ENCODE measurements around the gene ZNF438. TPM values are rescaled to one million over a fixed set of nuclear protein-coding genes. Genes with fewer than 3 reads are reported as not detected.
A peak's percentile ranks its signal among the peaks of the same experiment; 100 is the strongest.

The ZNF438 gene
- total and polyA plus RNA-seq, 9 donors = 10.5 to 14.5 (median 12.7) TPM

- no CpG with 5 or more reads among the region's 5 CpGs for WGBS (ENCODE audit: insufficient coverage)
- Histone ChIP-seq H3K4me3 (ENCODE audit: low read length) (no peak overlapping the region), H3K9me3 (replicated peaks; ENCODE audit: control insufficient read depth, low read depth, low read length) (peaks cover under 1% of the 10 kb centered on the region), H3K4me1 (ENCODE audit: control insufficient read depth, insufficient read depth, low read length) (peaks cover 39% of the 10 kb centered on the region), H3K36me3 (ENCODE audit: control insufficient read depth, insufficient read depth, low read length) (peaks cover 15% of the 10 kb centered on the region), H3K27ac (ENCODE audit: low read length) (peak overlapping the region; percentile 78), H3K27me3 (ENCODE audit: control insufficient read depth, insufficient read depth, low read length) (no peaks in the 10 kb centered on the region)
- DNase-seq = peak; percentile 92
Measured at GRCh38 chr10:30842894-30843293, 188.8 kb downstream of the ZNF438 start.

GRCh38 chr10:30842185-30842584 is 189.5 kb downstream of the ZNF438 start:
- Histone ChIP-seq H3K4me1 (ENCODE audit: control insufficient read depth, insufficient read depth, low read length) (peaks cover 39% of the 10 kb centered on the region), H3K9me3 (replicated peaks; ENCODE audit: control insufficient read depth, low read depth, low read length) (peaks cover 2% of the 10 kb centered on the region), H3K27ac (ENCODE audit: low read length) (peak overlapping the region; percentile 78), H3K4me3 (ENCODE audit: low read length) (no peak overlapping the region), H3K27me3 (ENCODE audit: control insufficient read depth, insufficient read depth, low read length) (no peaks in the 10 kb centered on the region), H3K36me3 (ENCODE audit: control insufficient read depth, insufficient read depth, low read length) (peaks cover 8% of the 10 kb centered on the region)
- no peak for DNase-seq
- WGBS (ENCODE audit: insufficient coverage) = no CpG with 5 or more reads among the region's 1 CpG

GRCh38 chr10:30840395-30841050 is 191.1 kb downstream of the ZNF438 start:
- Histone ChIP-seq H3K4me1 (ENCODE audit: control insufficient read depth, insufficient read depth, low read length) (peaks cover 29% of the 10 kb centered on the region), H3K27ac (ENCODE audit: low read length) (peak overlapping the region; percentile 82)
- WGBS (ENCODE audit: insufficient coverage) = no CpG with 5 or more reads among the region's 6 CpGs

GRCh38 chr10:30839652-30840051 is 192.0 kb downstream of the ZNF438 start:
- peak overlapping the region; percentile 82 for H3K27ac ChIP-seq (ENCODE audit: low read length)
- no peak overlapping the region for H3K4me3 ChIP-seq (ENCODE audit: low read length)
- H3K36me3 ChIP-seq (ENCODE audit: control insufficient read depth, insufficient read depth, low read length) = no peaks in the 10 kb centered on the region
- DNase-seq = peak; percentile 63
- no CpG with 5 or more reads among the region's 2 CpGs for WGBS (ENCODE audit: insufficient coverage)
- H3K4me1 ChIP-seq (ENCODE audit: control insufficient read depth, insufficient read depth, low read length) = peaks cover 29% of the 10 kb centered on the region
- no peaks in the 10 kb centered on the region for H3K27me3 ChIP-seq (ENCODE audit: control insufficient read depth, insufficient read depth, low read length)
- H3K9me3 ChIP-seq (replicated peaks; ENCODE audit: control insufficient read depth, low read depth, low read length) = peaks cover 2% of the 10 kb centered on the region

More at GRCh38 chr10:30840395-30841050, 191.1 kb downstream of the ZNF438 start:
- H3K9me3 ChIP-seq (replicated peaks; ENCODE audit: control insufficient read depth, low read depth, low read length) = peaks cover 2% of the 10 kb centered on the region
- no peaks in the 10 kb centered on the region for H3K27me3 ChIP-seq (ENCODE audit: control insufficient read depth, insufficient read depth, low read length)
- peak; percentile 98 for DNase-seq
- H3K36me3 ChIP-seq (ENCODE audit: control insufficient read depth, insufficient read depth, low read length) = peaks cover 6% of the 10 kb centered on the region
- H3K4me3 ChIP-seq (ENCODE audit: low read length) = no peak overlapping the region

- H3K9me3 ChIP-seq (replicated peaks; ENCODE audit: control insufficient read depth, low read depth, low read length) = peaks cover 2% of the 10 kb centered on the region
- no peak for DNase-seq
- WGBS (ENCODE audit: insufficient coverage) = 86% methylated on average over 1 of the region's 2 CpGs
- H3K27ac ChIP-seq (ENCODE audit: low read length) = no peak overlapping the region
- no peaks in the 10 kb centered on the region for H3K27me3 ChIP-seq (ENCODE audit: control insufficient read depth, insufficient read depth, low read length)
- no peaks in the 10 kb centered on the region for H3K36me3 ChIP-seq (ENCODE audit: control insufficient read depth, insufficient read depth, low read length)
- peaks cover 30% of the 10 kb centered on the region for H3K4me1 ChIP-seq (ENCODE audit: control insufficient read depth, insufficient read depth, low read length)
- no peak overlapping the region for H3K4me3 ChIP-seq (ENCODE audit: low read length)
Measured at GRCh38 chr10:30836406-30836805, 195.3 kb downstream of the ZNF438 start.

DNA sequence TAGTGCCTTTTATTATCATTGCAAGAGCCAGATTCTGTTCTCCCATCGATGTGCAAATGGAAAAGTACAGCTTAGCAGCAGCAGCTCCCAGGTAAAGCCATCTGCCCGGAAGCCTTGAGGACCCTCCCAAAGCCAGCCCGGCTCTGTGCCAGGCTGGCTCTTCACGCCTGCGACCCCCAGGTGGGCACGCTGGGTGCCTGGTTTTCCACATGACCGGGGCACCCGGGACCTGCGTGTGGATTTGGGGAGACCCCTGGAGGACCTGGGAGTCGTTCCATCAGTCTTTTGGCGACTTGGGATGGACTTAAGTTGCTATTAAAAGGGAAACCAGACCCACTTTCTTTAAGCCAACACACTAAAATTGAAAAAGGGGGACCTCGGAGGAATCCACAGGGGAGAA is 196.5 kb downstream of the ZNF438 start:
- Histone ChIP-seq H3K27me3 (ENCODE audit: control insufficient read depth, insufficient read depth, low read length) (no peaks in the 10 kb centered on the region), H3K4me1 (ENCODE audit: control insufficient read depth, insufficient read depth, low read length) (peaks cover 28% of the 10 kb centered on the region), H3K27ac (ENCODE audit: low read length) (no peak overlapping the region), H3K4me3 (ENCODE audit: low read length) (no peak overlapping the region), H3K9me3 (replicated peaks; ENCODE audit: control insufficient read depth, low read depth, low read length) (peaks cover 2% of the 10 kb centered on the region), H3K36me3 (ENCODE audit: control insufficient read depth, insufficient read depth, low read length) (no peaks in the 10 kb centered on the region)
- no peak for DNase-seq
- 61% methylated on average over 6 of the region's 12 CpGs for WGBS (ENCODE audit: insufficient coverage)

DNA sequence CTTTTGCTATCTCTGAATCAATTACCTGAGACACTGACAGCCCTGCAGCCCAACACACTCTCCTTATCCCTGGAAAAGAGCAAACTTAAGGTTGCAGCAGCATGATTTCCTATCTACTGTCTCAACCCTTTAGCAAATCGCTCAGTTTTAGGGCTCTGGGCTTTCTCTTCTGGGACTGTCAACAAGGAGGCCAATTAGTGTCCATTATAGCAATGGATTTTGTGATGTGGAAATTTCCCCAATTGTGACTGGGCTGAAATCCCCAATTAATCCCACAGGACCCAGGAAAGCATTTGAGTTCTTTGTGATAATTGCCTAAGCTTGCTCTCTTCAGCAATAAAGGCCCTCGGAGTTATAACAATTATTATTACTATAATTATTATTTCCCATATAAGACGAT is 197.0 kb downstream of the ZNF438 start:
- Histone ChIP-seq H3K27me3 (ENCODE audit: control insufficient read depth, insufficient read depth, low read length) (no peaks in the 10 kb centered on the region), H3K36me3 (ENCODE audit: control insufficient read depth, insufficient read depth, low read length) (no peaks in the 10 kb centered on the region), H3K9me3 (replicated peaks; ENCODE audit: control insufficient read depth, low read depth, low read length) (peaks cover 2% of the 10 kb centered on the region), H3K4me3 (ENCODE audit: low read length) (no peak overlapping the region), H3K4me1 (ENCODE audit: control insufficient read depth, insufficient read depth, low read length) (peaks cover 27% of the 10 kb centered on the region), H3K27ac (ENCODE audit: low read length) (peak overlapping the region; percentile 21)
- no peak for DNase-seq
- no CpG with 5 or more reads among the region's 3 CpGs for WGBS (ENCODE audit: insufficient coverage)

- H3K4me3 ChIP-seq (ENCODE audit: low read length) = no peak overlapping the region
- H3K36me3 ChIP-seq (ENCODE audit: control insufficient read depth, insufficient read depth, low read length) = no peaks in the 10 kb centered on the region
- no peak overlapping the region for H3K27ac ChIP-seq (ENCODE audit: low read length)
- no peaks in the 10 kb centered on the region for H3K27me3 ChIP-seq (ENCODE audit: control insufficient read depth, insufficient read depth, low read length)
- H3K9me3 ChIP-seq (replicated peaks; ENCODE audit: control insufficient read depth, low read depth, low read length) = peaks cover 2% of the 10 kb centered on the region
- 100% methylated on average over 2 of the region's 4 CpGs for WGBS (ENCODE audit: insufficient coverage)
- no peak for DNase-seq
- peaks cover 25% of the 10 kb centered on the region for H3K4me1 ChIP-seq (ENCODE audit: control insufficient read depth, insufficient read depth, low read length)
Measured at GRCh38 chr10:30834153-30834552, 197.5 kb downstream of the ZNF438 start.

DNA sequence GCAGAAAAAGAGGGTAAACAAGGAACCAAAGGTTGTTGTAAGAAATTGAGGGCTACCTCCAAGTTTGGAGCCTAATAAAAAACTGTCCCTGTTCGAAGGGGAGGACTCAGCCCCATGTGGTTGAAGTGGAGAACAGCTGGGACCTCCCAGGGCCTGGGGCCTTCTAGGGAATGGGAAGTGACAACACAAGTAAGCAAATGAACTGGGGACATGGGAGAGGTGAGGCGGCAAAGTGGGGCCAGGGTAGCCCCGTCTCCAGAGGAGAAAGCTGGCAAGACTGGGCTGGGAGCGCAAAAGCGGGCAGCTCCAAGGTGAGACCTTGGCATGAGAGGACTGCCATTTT is 198.1 kb downstream of the ZNF438 start:
- peaks cover 31% of the 10 kb centered on the region for H3K4me1 ChIP-seq (ENCODE audit: control insufficient read depth, insufficient read depth, low read length)
- no peak overlapping the region for H3K4me3 ChIP-seq (ENCODE audit: low read length)
- H3K9me3 ChIP-seq (replicated peaks; ENCODE audit: control insufficient read depth, low read depth, low read length) = peaks cover 2% of the 10 kb centered on the region
- no peaks in the 10 kb centered on the region for H3K27me3 ChIP-seq (ENCODE audit: control insufficient read depth, insufficient read depth, low read length)
- 87% methylated on average over 5 of the region's 5 CpGs for WGBS (ENCODE audit: insufficient coverage)
- no peak for DNase-seq
- peak overlapping the region; percentile 47 for H3K27ac ChIP-seq (ENCODE audit: low read length)
- no peaks in the 10 kb centered on the region for H3K36me3 ChIP-seq (ENCODE audit: control insufficient read depth, insufficient read depth, low read length)

DNA sequence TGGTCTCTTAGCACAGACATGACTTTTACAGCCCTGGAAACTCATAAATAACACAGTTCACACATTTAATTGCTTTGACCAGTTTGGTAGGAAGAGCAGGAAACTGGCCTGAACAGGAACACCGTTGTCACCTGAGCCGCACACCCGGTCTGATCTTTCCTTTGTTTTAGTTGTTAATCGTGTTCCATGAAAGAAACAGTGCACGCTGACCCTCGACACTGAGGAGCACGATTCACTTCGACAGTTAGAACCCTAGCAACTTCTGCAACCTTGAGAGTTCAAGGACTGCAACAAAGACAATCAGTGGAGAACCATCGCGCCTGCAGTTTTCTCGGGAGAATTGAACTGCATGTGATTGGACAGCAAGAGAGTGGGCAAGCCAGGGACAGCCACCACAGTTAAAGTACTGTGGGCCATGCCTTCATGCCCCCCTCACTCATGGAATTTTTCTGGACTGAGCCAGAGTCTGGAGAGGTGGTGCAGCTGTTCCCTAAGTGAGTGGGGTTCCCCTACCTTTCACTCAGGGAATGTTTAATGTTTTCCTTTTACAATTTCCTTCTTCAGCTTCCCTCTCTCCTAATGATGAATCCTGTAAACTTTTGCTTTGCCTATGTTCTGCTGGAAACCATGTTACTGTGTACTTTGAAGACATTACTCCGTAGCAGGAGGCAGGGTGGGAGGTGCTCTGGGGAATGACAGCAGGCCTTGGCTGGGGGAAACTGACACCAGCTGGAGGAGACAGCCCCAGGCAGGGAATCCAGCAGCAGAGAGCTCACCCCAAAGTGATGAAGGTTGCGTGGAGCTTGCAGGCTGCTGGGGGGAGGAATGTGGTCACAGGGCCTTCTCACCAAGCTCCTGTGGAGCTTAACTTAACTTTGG is 198.7 kb downstream of the ZNF438 start:
- Histone ChIP-seq H3K27ac (ENCODE audit: low read length) (peak overlapping the region; percentile 47), H3K27me3 (ENCODE audit: control insufficient read depth, insufficient read depth, low read length) (no peaks in the 10 kb centered on the region), H3K4me3 (ENCODE audit: low read length) (no peak overlapping the region), H3K36me3 (ENCODE audit: control insufficient read depth, insufficient read depth, low read length) (no peaks in the 10 kb centered on the region), H3K4me1 (ENCODE audit: control insufficient read depth, insufficient read depth, low read length) (peaks cover 37% of the 10 kb centered on the region), H3K9me3 (replicated peaks; ENCODE audit: control insufficient read depth, low read depth, low read length) (peaks cover 2% of the 10 kb centered on the region)
- DNase-seq = no peak
- 44% methylated on average over 13 of the region's 13 CpGs for WGBS (ENCODE audit: insufficient coverage)

All from muscle of leg (tissue), 11 donors.